GM12873 (cell line): ENCODE measurements around the gene MEPCE.

Source experiments
- CTCF ChIP-seq: IDR thresholded peaks from 2 replicates; pipeline ENCODE4 v1.5.1; 2012; ENCODE audit warnings: low read depth, mild to moderate bottlenecking, moderate library complexity, low read length, control low read depth; ENCODE audit not compliant: insufficient read depth; ENCODE audit errors: missing control alignments

Gene MEPCE

DNA sequence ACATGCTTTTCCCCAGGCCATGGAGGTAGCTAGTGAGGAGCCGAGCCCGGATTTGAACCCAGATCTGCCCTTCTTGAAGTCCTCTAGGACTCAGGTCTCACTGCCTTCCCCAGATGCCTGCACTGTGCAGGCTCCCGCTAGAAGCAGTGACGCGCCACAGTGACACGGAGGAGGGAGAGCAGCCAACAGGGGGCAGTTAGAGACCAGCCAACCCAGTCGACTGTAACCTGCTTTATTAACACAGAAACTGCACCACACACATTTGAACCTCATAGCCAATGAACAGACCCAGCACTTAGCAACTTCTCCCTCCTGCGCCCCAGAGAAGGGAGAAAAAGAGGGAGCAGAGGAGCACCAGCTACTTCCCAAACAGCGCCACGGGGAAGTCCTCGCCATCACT lies 29.0 kb upstream of the MEPCE start:
- TF ChIP-seq CTCF = peak; percentile 2

- no peak for TF ChIP-seq CTCF
Measured at GRCh38 chr7:100401811-100402210, 27.8 kb upstream of the MEPCE start.

DNA sequence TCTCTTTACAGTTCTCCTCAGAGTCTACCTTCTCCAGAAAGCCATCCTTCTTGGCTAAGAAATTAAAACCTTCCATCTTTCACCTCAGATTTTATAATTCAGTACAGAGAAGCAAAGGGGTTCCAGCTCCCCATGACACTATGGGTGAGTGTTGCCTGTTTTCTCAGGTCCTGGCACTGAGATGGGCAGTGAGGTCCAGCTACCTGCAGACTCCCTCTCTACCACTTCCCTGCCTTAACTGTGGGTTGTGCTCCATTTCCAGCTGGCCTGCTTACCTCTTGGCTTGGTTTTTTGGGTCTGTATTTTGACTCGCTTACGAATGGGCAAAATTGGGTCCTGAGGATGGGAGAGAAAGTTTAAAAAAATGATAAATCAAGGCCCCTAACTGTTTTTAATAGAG lies 27.4 kb upstream of the MEPCE start:
- TF ChIP-seq CTCF = no peak

- TF ChIP-seq CTCF = no peak
Measured at GRCh38 chr7:100406767-100407166, 22.9 kb upstream of the MEPCE start.

- TF ChIP-seq CTCF = peak; percentile 76
Measured at GRCh38 chr7:100407285-100408180, 22.1 kb upstream of the MEPCE start.

DNA sequence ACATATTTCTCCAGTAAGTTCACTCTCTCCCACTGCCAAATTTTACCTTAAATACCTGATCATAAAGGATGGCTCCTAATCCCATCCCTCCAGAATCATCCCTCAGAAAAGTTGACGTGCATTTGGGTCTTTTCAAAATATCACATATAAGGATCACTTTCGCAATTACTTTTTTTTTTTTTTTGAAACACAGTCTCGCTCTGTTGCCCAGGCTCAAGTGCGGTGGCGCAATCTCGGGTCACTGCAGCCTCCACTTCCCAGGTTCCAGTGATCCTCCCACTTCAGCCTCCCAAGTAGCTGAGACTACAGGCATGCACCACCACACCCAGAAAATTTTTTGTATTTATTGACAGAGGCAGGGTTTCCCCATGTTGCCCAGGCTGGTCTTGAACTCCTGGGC lies 18.5 kb upstream of the MEPCE start:
- no peak for TF ChIP-seq CTCF

DNA sequence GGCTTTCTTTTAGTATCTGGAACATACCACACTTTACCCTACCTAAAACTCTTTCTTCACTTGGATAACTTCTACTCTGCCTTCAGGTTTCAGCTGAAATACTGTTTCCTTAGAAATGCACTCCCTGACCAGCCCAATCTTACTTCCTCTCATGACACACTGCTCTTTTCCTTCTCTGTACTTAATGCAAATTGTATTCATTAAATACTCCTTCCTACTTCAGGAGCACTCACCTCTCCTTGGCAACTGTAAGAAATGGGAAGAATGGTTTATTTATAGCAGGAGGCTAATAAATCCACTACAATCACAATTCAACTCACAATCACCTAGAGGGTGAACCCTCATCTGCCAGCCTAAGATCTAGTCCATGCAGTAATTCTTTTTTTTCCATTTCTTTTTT lies 16.3 kb upstream of the MEPCE start:
- TF ChIP-seq CTCF = no peak
